NT2/D1 (cell line): ENCODE data around the gene MGARP.

Source experiments
- SUZ12 ChIP-seq: IDR thresholded peaks from 2 replicates; pipeline ENCODE4 v1.6.1; 2011; ENCODE audit not compliant: insufficient read length, insufficient read depth; ENCODE audit errors: extremely low read depth
- YY1 ChIP-seq: IDR thresholded peaks from 2 replicates; pipeline ENCODE4 v1.6.1; 2011; ENCODE audit not compliant: insufficient read length, insufficient read depth
- ZNF274 ChIP-seq: IDR thresholded peaks from 2 replicates; pipeline ENCODE4 v1.6.1; 2011; ENCODE audit warnings: mild to moderate bottlenecking, low read depth, low read length

DNA sequence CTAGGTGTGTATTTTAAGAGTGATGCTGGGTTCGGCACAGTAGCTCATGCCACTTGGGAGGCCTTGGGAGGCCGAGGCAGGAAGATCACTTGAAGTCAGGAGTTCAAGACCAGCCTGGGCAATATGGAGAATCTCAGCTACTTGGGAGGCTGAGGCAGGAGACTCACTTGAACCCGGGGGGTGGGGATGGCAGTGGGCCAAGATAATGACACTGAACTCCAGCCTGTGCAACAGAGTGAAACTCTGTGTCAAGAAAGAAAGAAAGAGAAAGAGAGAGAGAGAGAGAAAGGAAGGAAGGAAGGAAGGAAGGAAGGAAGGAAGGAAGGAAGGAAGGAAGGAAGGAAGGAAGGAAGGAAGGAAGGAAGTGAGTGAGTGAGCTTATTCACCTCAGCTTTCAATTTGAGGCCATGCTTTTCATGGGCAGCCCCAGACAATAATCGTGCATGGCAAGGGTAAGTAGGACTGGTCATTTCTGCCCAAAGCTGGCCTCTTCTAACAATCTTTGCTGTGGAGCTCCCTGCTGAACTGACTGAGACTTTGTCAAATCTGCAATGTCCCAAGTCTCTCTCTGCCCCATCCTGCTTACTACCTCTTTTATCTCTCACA, 60.5 kb downstream of the MGARP start:
- TF ChIP-seq SUZ12, result no peak
- TF ChIP-seq YY1, result no peak
- TF ChIP-seq ZNF274, result no peak
